HG03039 (cell line): Measurements from ENCODE around the gene SH2D4B.

Source experiments
- ATAC-seq: cut with Tn5 transposase; IDR thresholded peaks from one replicate; pipeline ENCODE4 v1.9.1; 2021; ENCODE audit warnings: mild to moderate bottlenecking, moderate library complexity; ENCODE audit not compliant: unreplicated experiment

Gene SH2D4B

GRCh38 chr10:80537736-80538480 is at the start of gene SH2D4B:
Gene SH2D4B, plus strand, starts transcription at chr10:80537902. Its CDS starts 430 bp downstream, at chr10:80538332.
- ATAC-seq, result no peak

GRCh38 chr10:80488539-80489066 is 49.1 kb upstream of the SH2D4B start:
- no peak for ATAC-seq

GRCh38 chr10:80489371-80490112 is 48.2 kb upstream of the SH2D4B start:
- ATAC-seq, result no peak

GRCh38 chr10:80491251-80492102 is 46.2 kb upstream of the SH2D4B start:
- ATAC-seq, result no peak

- peak; percentile 31 for ATAC-seq
Measured at GRCh38 chr10:80492848-80493521, 44.7 kb upstream of the SH2D4B start.

DNA sequence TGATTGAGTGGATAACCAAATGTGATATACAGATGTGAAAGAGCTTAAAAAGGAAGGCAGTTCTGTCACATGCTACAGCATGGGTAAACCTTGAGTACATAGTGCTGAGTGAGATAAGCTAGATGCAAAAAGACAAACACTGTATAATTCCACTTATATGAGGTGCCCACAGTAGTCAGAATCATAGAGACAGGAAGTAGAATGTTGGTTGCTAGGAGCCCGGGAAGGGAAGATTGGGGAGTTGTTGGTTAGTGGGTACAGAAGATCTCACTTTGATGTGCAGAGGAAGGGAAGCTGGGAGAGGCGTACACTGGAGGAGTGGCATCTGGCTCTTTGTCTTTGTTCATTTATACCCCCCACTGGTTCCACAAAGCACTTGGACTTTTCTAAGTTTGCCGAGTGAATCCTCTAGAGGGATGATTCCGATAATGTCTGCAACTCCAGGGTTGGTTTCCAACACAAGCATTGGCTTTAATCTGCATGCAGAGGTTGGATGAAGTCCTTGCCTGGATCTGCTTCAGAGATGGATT is 44.1 kb upstream of the SH2D4B start:
- ATAC-seq, result peak; percentile 43

- no peak for ATAC-seq
Measured at GRCh38 chr10:80496555-80497172, 41.0 kb upstream of the SH2D4B start.

- no peak for ATAC-seq
Measured at GRCh38 chr10:80497187-80498077, 40.3 kb upstream of the SH2D4B start.

DNA sequence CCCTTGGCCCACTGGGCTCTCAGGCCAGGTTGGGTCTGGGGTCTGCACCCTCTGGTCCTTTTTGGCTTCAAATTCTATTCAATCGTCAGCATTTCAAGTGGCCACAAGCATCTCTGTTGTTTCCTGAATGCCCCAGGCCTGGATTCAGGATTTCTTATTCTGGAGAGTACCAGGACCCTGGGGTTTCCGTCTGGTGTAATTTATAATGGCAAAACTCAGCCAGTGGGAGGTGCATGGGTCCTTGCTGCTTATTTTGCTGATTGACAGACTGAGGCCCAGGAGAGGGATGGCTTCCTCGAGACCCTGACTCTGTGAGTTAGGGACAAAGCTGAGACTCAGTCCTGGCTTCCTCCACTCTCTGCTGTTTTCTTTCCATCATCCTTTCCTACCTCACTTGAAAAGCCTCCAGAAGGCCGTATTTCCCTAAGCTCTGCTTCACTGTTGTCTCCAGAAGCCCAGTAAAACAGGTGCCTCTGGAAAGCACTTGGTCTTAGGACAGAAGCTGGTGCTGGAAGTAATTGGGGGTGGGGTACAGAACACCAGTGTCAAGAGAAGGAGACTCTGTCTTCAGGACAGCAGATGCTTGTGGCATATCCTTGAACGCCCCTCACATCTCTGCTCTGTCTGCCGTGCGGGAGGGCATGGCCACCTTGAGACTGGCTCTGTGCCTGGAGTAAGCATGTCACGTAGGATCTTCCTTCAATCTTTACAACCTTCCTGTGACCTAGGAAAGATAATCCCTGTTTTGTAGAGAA is 39.4 kb upstream of the SH2D4B start:
- no peak for ATAC-seq

DNA sequence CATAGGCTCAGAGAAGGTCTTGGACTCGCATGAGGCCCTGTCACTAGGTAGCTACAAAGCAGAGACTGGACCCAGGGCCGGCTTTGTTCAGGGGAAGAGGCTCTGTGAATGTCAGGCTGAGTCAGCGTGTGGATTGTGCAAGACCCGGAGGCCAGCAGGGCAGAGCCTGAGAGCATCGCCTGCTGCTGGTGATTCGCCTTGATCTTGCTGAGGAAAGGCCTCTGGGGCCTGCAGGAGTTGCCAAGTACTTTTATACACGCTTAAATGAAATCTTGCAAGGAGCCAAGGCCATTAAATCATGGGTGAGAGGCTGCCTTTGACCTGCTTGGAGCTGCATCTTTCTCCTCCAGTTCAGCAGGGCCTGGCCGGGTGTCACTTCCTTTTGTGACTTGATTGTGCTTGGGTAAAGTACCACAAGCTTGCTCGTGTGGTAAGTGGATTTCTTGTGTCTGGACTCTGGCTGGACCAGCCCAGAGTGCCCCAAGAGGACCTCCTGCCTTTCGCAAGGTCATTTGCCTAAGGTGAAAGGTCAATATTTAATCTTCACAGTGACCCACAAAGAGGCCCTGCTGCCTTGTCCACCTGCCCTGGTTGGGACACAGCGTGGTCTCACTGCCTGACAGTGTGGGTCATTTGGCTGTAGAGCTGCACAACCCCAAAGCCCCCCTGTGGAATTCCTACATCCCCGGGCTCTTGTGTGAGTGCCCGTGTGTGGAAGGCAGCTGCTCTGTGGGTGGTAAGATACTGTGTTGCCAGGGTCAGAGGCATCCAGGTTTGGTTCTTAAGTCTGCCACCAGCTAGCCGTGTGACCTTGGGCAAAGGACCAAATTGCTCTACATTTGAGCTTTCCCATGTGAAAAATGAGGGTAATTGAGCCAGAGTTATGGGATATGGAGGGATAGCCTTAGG is 38.6 kb upstream of the SH2D4B start:
- no peak for ATAC-seq

- ATAC-seq, result peak; percentile 56
Measured at GRCh38 chr10:80500572-80501380, 36.9 kb upstream of the SH2D4B start.

- ATAC-seq, result no peak
Measured at GRCh38 chr10:80501381-80501912, 36.3 kb upstream of the SH2D4B start.

DNA sequence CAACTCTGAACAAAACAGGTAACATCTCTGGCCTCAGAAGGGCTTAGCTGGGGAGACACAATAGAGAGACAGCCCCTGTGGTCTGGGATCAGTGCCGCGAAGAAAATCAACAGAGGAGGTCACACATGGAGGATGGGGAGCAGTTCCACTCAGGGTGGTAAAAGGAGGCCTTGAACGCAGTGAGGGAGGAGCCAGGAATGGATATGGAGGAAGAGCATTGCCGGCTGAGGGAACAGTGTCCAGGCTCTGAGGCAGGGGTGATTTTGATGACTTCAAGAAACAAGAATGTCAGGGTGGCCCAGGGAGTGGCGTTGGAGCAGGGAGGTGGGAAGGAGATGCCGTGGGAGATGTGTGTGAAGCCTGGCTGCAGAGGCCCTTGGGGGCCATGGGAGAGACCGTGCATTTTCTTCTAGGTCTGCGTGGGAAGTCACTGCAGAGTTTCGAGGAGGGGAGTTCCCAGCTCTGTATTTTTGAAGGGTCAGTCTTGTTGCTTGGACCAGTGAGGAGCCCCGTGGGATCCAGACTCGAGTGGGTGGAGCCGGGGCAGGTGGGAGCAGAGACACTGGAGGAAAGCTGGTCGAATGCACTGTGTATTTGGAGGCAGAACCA is 35.7 kb upstream of the SH2D4B start:
- no peak for ATAC-seq

GRCh38 chr10:80502621-80503583 is 34.8 kb upstream of the SH2D4B start:
- ATAC-seq, result no peak
